ENCODE results near the gene KMT5B. TPM values are rescaled to one million over a fixed set of nuclear protein-coding genes. Genes with fewer than 3 reads are reported as not detected.

KMT5B gene
- total RNA-seq, 1 experiment from 2014 or later, result 35.1 TPM

DNA sequence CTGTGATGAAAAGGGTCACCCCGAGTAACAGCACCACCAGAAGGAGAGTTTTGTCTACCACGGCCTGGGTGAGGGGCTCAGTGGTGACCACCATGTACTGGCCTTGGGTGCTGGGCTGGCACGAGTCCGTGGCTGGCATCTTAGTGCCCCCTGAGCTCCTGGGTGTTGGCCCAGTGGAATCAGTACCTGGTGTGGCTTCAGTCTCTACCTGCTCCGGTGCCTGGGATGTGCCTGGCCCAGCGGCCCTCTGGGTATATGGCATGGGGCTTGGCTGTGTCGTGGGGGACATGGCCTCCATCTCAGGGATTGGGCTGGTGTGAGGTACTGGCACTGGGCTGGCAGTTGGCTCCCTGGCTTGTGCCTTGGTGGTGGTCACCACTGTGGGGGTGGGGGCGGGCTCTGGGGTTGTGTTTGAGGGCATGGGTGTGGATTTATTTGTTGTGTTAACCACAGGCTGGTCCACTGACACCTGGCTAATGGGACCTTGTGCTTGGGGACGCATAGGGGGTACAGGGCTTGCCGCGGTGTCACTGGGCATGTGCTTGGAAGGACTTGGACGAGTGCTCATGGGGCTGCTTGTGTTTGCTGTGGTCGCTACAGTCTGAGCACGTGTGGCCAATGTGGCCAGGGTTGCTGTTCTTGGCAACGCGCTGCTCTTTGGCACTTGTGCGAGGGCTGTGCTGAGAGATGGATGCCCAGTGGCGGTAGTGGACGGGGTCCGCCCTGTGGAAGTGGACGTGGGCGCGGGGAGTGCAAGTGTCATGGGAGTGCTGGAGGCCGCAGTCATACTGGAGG lies 48.9 kb upstream of the KMT5B start:
- TSS peak; percentile 2 for BruUV-seq (replicated peaks)
- Histone ChIP-seq H3K79me2 (ENCODE audit: insufficient read depth, low read length) (no peaks in the 10 kb centered on the region; the same call in 1 of the 2 replicates), H3K9me3 (ENCODE audit: control insufficient read depth in 1 of 2, insufficient read depth in 1 of 2, low read depth in 1 of 2, low read length in 2 of 2) (no peaks in the 10 kb centered on the region), H3K9ac (ENCODE audit: low read length) (no peak overlapping the region), H3K4me3 (replicated peaks in 1 of 2; ENCODE audit: low read depth in 1 of 2, low read length in 2 of 2) (no peak overlapping the region), H4K20me1 (ENCODE audit: insufficient read depth) (no peaks in the 10 kb centered on the region), H3K36me3 (ENCODE audit: control insufficient read depth in 1 of 2, insufficient read depth in 2 of 2, low read length in 2 of 2) (peaks cover 15 to 47% of the 10 kb centered on the region in 2 experiments), H3K27me3 (ENCODE audit: insufficient read depth, low read length) (no peaks in the 10 kb centered on the region), H3K9me2 (ENCODE audit: insufficient read depth) (no peaks in the 10 kb centered on the region), H3K4me2 (ENCODE audit: low read length) (no peak overlapping the region), H3K27ac (ENCODE audit: low read depth, low read length) (no peak overlapping the region), H3K4me1 (ENCODE audit: control insufficient read depth in 1 of 2, insufficient read depth in 2 of 2, low read length in 2 of 2) (peaks cover 3 to 12% of the 10 kb centered on the region in 2 experiments; a peak in 3 of 4 replicates), H2AFZ (ENCODE audit: low read depth, low read length, poor library complexity, severe bottlenecking) (no peak overlapping the region)
- POLR2A ChIA-PET, result no interaction called here
- intact Hi-C loops (cut with micrococcal nuclease), result no loop called here
- ATAC-seq (no peak), DNase-seq (ENCODE audit: low read depth, low spot score) (no peak)
- CTCF ChIA-PET, result no interaction called here
- RAD21 ChIA-PET (ENCODE audit: low non-redundant PET in 1 of 2, low total read pairs in 2 of 2, uncharacterized antibody in 2 of 2, unreplicated experiment in 2 of 2), result no interaction called here
- TF ChIP-seq, protein P1, sequence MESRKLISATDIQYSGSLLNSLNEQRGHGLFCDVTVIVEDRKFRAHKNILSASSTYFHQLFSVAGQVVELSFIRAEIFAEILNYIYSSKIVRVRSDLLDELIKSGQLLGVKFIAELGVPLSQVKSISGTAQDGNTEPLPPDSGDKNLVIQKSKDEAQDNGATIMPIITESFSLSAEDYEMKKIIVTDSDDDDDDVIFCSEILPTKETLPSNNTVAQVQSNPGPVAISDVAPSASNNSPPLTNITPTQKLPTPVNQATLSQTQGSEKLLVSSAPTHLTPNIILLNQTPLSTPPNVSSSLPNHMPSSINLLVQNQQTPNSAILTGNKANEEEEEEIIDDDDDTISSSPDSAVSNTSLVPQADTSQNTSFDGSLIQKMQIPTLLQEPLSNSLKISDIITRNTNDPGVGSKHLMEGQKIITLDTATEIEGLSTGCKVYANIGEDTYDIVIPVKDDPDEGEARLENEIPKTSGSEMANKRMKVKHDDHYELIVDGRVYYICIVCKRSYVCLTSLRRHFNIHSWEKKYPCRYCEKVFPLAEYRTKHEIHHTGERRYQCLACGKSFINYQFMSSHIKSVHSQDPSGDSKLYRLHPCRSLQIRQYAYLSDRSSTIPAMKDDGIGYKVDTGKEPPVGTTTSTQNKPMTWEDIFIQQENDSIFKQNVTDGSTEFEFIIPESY (IDR thresholded peaks at IDR 0.05; ENCODE audit: extremely low read depth, insufficient replicate concordance, low read length), result no peak
- TF ChIP-seq POLR2AphosphoS5 (IDR thresholded peaks at IDR 0.05; ENCODE audit: low read depth, low read length), result 0 out of 2 replicates have a peak, but pooled peaks have one; percentile 26

DNA sequence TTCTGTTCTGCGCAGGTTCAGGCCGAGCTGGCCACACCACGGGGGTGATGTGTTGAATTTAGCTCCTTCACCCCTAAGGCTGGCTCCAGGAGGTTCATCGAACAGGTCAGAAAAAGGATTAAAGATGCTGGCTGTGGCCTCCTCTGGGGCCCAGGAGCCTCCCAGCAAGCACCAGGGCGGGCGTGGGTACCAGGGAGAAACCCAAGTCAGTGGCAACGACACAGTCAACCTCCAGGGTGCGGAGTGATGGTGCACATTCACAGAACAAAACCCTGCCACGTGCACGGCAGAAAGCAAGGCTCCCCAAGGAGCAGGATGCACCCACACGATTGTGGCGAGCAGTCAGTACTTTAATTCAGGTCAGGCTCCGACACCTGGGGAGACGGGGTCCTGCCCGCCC lies 47.9 kb upstream of the KMT5B start:
- ATAC-seq, result no peak
- no peaks in the 10 kb centered on the region for H3K27me3 ChIP-seq (ENCODE audit: insufficient read depth, low read length)
- no peak overlapping the region for H3K4me2 ChIP-seq (ENCODE audit: low read length)
- TF ChIP-seq SIN3A (IDR thresholded peaks at IDR 0.05; ENCODE audit: low read depth) (no peak), TCF7L2 (IDR thresholded peaks at IDR 0.05; ENCODE audit: borderline replicate concordance, extremely low read depth, insufficient read depth, insufficient read length) (no peak), POLR2A (IDR thresholded peaks at IDR 0.05; ENCODE audit: borderline replicate concordance, extremely low read depth, insufficient read depth, insufficient read length) (no peak), CBX3 (IDR thresholded peaks at IDR 0.05; ENCODE audit: low read depth) (no peak), EZH2 (IDR thresholded peaks at IDR 0.05) (no peak), ELF1 (IDR thresholded peaks at IDR 0.05; ENCODE audit: borderline replicate concordance, low read depth) (no peak), ZNF274 (IDR thresholded peaks at IDR 0.05; ENCODE audit: low read depth, low read length) (no peak), JUND (IDR thresholded peaks at IDR 0.05) (no peak), SP1 (IDR thresholded peaks at IDR 0.05; ENCODE audit: low read depth) (no peak), POLR2AphosphoS5 (IDR thresholded peaks at IDR 0.05; ENCODE audit: low read depth, low read length) (no peak), YY1 (IDR thresholded peaks at IDR 0.05; ENCODE audit: extremely low read depth, insufficient replicate concordance, low read depth, low read length) (no peak)
- TF ChIP-seq, protein P1 (IDR thresholded peaks at IDR 0.05; ENCODE audit: extremely low read depth, insufficient replicate concordance, low read length), result no peak
- TF ChIP-seq, protein P2, sequence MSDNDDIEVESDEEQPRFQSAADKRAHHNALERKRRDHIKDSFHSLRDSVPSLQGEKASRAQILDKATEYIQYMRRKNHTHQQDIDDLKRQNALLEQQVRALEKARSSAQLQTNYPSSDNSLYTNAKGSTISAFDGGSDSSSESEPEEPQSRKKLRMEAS (IDR thresholded peaks at IDR 0.05), result no peak
- no peak overlapping the region for H2AFZ ChIP-seq (ENCODE audit: low read depth, low read length, poor library complexity, severe bottlenecking)
- H3K9ac ChIP-seq (ENCODE audit: low read length), result no peak overlapping the region
- ChIA-PET POLR2A (no interaction called here), CTCF (interaction anchor here (2.2 kb wide), 1 partner anchor 37 kb away, joined by 13 read pairs; no protein-coding TSS in a partner anchor), RAD21 (ENCODE audit: low non-redundant PET in 1 of 2, low total read pairs in 2 of 2, uncharacterized antibody in 2 of 2, unreplicated experiment in 2 of 2) (no interaction called here)
- no peaks in the 10 kb centered on the region for H4K20me1 ChIP-seq (ENCODE audit: insufficient read depth)
- peaks cover 7 to 40% of the 10 kb centered on the region in 2 experiments; a peak in 3 of 4 replicates for H3K36me3 ChIP-seq (ENCODE audit: control insufficient read depth in 1 of 2, insufficient read depth in 2 of 2, low read length in 2 of 2)
- peaks cover 3 to 17% of the 10 kb centered on the region in 2 experiments; a peak in 3 of 4 replicates for H3K4me1 ChIP-seq (ENCODE audit: control insufficient read depth in 1 of 2, insufficient read depth in 2 of 2, low read length in 2 of 2)
- no TSS peak for BruUV-seq (replicated peaks)
- intact Hi-C loops (cut with micrococcal nuclease), result no loop called here
- H3K79me2 ChIP-seq (ENCODE audit: insufficient read depth, low read length), result no peaks in the 10 kb centered on the region; the same call in 1 of the 2 replicates
- no peak for DNase-seq (ENCODE audit: low read depth, low spot score)
- H3K4me3 ChIP-seq (replicated peaks in 1 of 2; ENCODE audit: low read depth in 1 of 2, low read length in 2 of 2), result no peak overlapping the region
- no peaks in the 10 kb centered on the region for H3K9me3 ChIP-seq (ENCODE audit: control insufficient read depth in 1 of 2, insufficient read depth in 1 of 2, low read depth in 1 of 2, low read length in 2 of 2)
- no peaks in the 10 kb centered on the region for H3K9me2 ChIP-seq (ENCODE audit: insufficient read depth)
- no peak overlapping the region for H3K27ac ChIP-seq (ENCODE audit: low read depth, low read length)

Data from HCT116 (cell line).